Aorta (tissue), 5 donors: ENCODE results near the gene ZG16B. TPM values are rescaled to one million over a fixed set of nuclear protein-coding genes. Genes with fewer than 3 reads are reported as not detected.

ENCODE experiments used
- ATAC-seq: fragments of 200-7000 bp; cut with Tn5 transposase; one replicate; pipeline ENCODE4 v1.9.1; 2022; ENCODE audit warnings: moderate library complexity; ENCODE audit not compliant: low FRiP score
- DNase-seq, 2 donors: peaks; one replicate each; pipeline ENCODE4 v3.0.0-alpha.2; 2020
- H3K27ac ChIP-seq, 2 donors: one replicate each; pipeline ENCODE4 v1.5.1; 2013; ENCODE audit warnings: low read length in 2 of 2, mild to moderate bottlenecking in 2 of 2, moderate library complexity in 2 of 2, control low read depth in 1 of 2, inconsistent platforms in 1 of 2, low read depth in 1 of 2
- H3K27me3 ChIP-seq, 2 donors: one replicate each; pipeline ENCODE4 v1.6.1; 2013; ENCODE audit warnings: control low read depth in 1 of 2, low read length in 1 of 2, mild to moderate bottlenecking in 1 of 2, moderate library complexity in 1 of 2; ENCODE audit not compliant: insufficient read depth in 2 of 2, control insufficient read depth in 1 of 2
- H3K36me3 ChIP-seq, 2 donors: one replicate each; pipeline ENCODE4 v1.6.1; 2013; ENCODE audit warnings: control low read depth in 1 of 2, low read length in 1 of 2, mild to moderate bottlenecking in 1 of 2; ENCODE audit not compliant: insufficient read depth in 2 of 2, control insufficient read depth in 1 of 2
- H3K4me1 ChIP-seq, 2 donors: one replicate each; pipeline ENCODE4 v1.6.1; 2013; ENCODE audit warnings: low read length in 2 of 2, control low read depth in 1 of 2, mild to moderate bottlenecking in 1 of 2, moderate library complexity in 1 of 2; ENCODE audit not compliant: insufficient read depth in 2 of 2, control insufficient read depth in 1 of 2
- H3K4me3 ChIP-seq, 2 donors: one replicate each; pipeline ENCODE4 v1.5.1; 2013; ENCODE audit warnings: low read length in 2 of 2, control low read depth in 1 of 2, mild to moderate bottlenecking in 1 of 2
- H3K9me3 ChIP-seq: one replicate; pipeline ENCODE4 v1.6.1; 2013; ENCODE audit warnings: mild to moderate bottlenecking, low read length; ENCODE audit not compliant: control insufficient read depth
- WGBS, 2 donors: extraction: QIAGEN DNeasy Blood & Tissue Kit; methylation state at CpG; one replicate each; pipeline ENCODE4 v1.1.7; 2013; 5-methylcytosine and 5-hydroxymethylcytosine counted together
- intact Hi-C, 2 donors: fragments of 100-400 bp; cut with DNase I; formaldehyde crosslinking; loops; one replicate each; pipeline versions ENCODE4 v1.14.2 to v1.15.0; 2022
- polyA plus RNA-seq, 2 donors: library from polyadenylated mRNA; stranded (reverse); fragments of 200-250 nt; gene quantifications; one replicate each; pipeline ENCODE4 v1.2.3, GENCODE V29; 2013
- total RNA-seq, 2 donors: library from RNA; stranded (reverse); fragmentation: NEBNext Ultra II Directional; extraction: Animal tissue kit (Norgen Biotek cat#: 25700); gene quantifications; one replicate each; pipeline ENCODE4 v1.2.1, GENCODE V29; 2021
- donor health status: healthy with polysubstance abuse.
- donor health status: Bipolar disorder and iron deficiency.
- donor health status: DM: no; HTN: no; CAD: no.
- donor health status: DM: no; HTN: no; CAD: no.
- donor health status: DM: yes; HTN: yes; CAD: no.

ZG16B gene
- total and polyA plus RNA-seq, 4 donors: 0.48 to 4.8 TPM; not detected in 2

GRCh38 chr16:2787406-2787805, 42.7 kb upstream of the ZG16B start, which contains the start of gene PRSS33:
Gene PRSS33 (minus strand): TSS chr16:2787560. CDS start chr16:2786547, 1,013 bp downstream.
- peak; percentile 27 to 61 for DNase-seq
- no peaks in the 10 kb centered on the region for H3K9me3 ChIP-seq
- H3K36me3 ChIP-seq: no peaks in the 10 kb centered on the region
- no peaks in the 10 kb centered on the region for H3K4me1 ChIP-seq
- 24 to 43% methylated on average over 10 of the region's 10 CpGs for WGBS, 2 donors
- no peaks in the 10 kb centered on the region for H3K27me3 ChIP-seq
- intact Hi-C loops: no loop called here
- no peak within 1 kb of the TSS for H3K27ac ChIP-seq
- no peak for ATAC-seq
- H3K4me3 ChIP-seq: no peak within 1 kb of the TSS

GRCh38 chr16:2787961-2788360, 42.1 kb upstream of the ZG16B start:
- no peaks in the 10 kb centered on the region for H3K9me3 ChIP-seq
- H3K36me3 ChIP-seq: no peaks in the 10 kb centered on the region
- 19 to 35% methylated on average over 5 to 7 of the region's 7 CpGs for WGBS, 2 donors
- H3K27ac ChIP-seq: no peak overlapping the region
- ATAC-seq: no peak
- H3K27me3 ChIP-seq: no peaks in the 10 kb centered on the region
- peak; percentile 38 to 45 for DNase-seq
- intact Hi-C loops: no loop called here
- no peaks in the 10 kb centered on the region for H3K4me1 ChIP-seq
- no peak overlapping the region for H3K4me3 ChIP-seq

GRCh38 chr16:2790631-2791030, 39.5 kb upstream of the ZG16B start:
- ATAC-seq (no peak), DNase-seq (peak; percentile 21 to 41)
- Histone ChIP-seq H3K4me3 (no peak overlapping the region), H3K9me3 (no peaks in the 10 kb centered on the region), H3K36me3 (no peaks in the 10 kb centered on the region), H3K4me1 (no peaks in the 10 kb centered on the region), H3K27ac (no peak overlapping the region), H3K27me3 (no peaks in the 10 kb centered on the region)
- WGBS, 2 donors: 79 to 83% methylated on average over 4 to 5 of the region's 5 CpGs
- intact Hi-C loops: no loop called here

GRCh38 chr16:2791174-2791573, 38.9 kb upstream of the ZG16B start:
- DNase-seq (peak; percentile 13 to 28), ATAC-seq (no peak)
- intact Hi-C loops: no loop called here
- Histone ChIP-seq H3K4me1 (no peaks in the 10 kb centered on the region), H3K27me3 (no peaks in the 10 kb centered on the region), H3K36me3 (no peaks in the 10 kb centered on the region), H3K27ac (no peak overlapping the region), H3K4me3 (no peak overlapping the region), H3K9me3 (no peaks in the 10 kb centered on the region)
- WGBS, 2 donors: 75 to 76% methylated on average over 8 of the region's 8 CpGs

GRCh38 chr16:2792940-2793339, 37.2 kb upstream of the ZG16B start:
- intact Hi-C loops: no loop called here
- no peaks in the 10 kb centered on the region for H3K9me3 ChIP-seq
- peaks cover 0 to 1% of the 10 kb centered on the region in 2 donors for H3K27me3 ChIP-seq
- H3K4me3 ChIP-seq: no peak overlapping the region
- ATAC-seq (no peak), DNase-seq (no peak)
- H3K36me3 ChIP-seq: no peaks in the 10 kb centered on the region
- no peak overlapping the region for H3K27ac ChIP-seq
- no peaks in the 10 kb centered on the region for H3K4me1 ChIP-seq
- 84 to 88% methylated on average over 10 of the region's 10 CpGs for WGBS, 2 donors

GRCh38 chr16:2795395-2796143, 34.5 kb upstream of the ZG16B start:
- no peak overlapping the region for H3K27ac ChIP-seq
- DNase-seq: peak; percentile 19 to 46

GRCh38 chr16:2798723-2799204, 31.3 kb upstream of the ZG16B start:
- peak; percentile 37 to 70 for DNase-seq
- Histone ChIP-seq H3K36me3 (no peaks in the 10 kb centered on the region), H3K9me3 (no peaks in the 10 kb centered on the region), H3K27ac (no peak overlapping the region), H3K27me3 (peaks cover 0 to 1% of the 10 kb centered on the region in 2 donors), H3K4me3 (no peak overlapping the region), H3K4me1 (no peaks in the 10 kb centered on the region)
- 73 to 79% methylated on average over 37 to 39 of the region's 39 CpGs for WGBS, 2 donors
- no peak for ATAC-seq
- intact Hi-C loops: no loop called here

More at GRCh38 chr16:2795395-2796143, 34.5 kb upstream of the ZG16B start:
- WGBS, 2 donors: 63 to 64% methylated on average over 7 of the region's 7 CpGs
- Histone ChIP-seq H3K9me3 (no peaks in the 10 kb centered on the region), H3K27me3 (peaks cover 0 to 1% of the 10 kb centered on the region in 2 donors), H3K36me3 (no peaks in the 10 kb centered on the region), H3K4me3 (no peak overlapping the region), H3K4me1 (no peaks in the 10 kb centered on the region)
- ATAC-seq: no peak
- intact Hi-C loops: no loop called here

GRCh38 chr16:2799205-2799858, 30.8 kb upstream of the ZG16B start:
- peak; percentile 27 to 58 for DNase-seq

More at GRCh38 chr16:2799205-2799858, 30.8 kb upstream of the ZG16B start:
- H3K27ac ChIP-seq: no peak overlapping the region
- no peaks in the 10 kb centered on the region for H3K36me3 ChIP-seq
- peaks cover 5% of the 10 kb centered on the region for H3K9me3 ChIP-seq
- no peak for ATAC-seq
- 84 to 85% methylated on average over 21 of the region's 21 CpGs for WGBS, 2 donors
- H3K4me1 ChIP-seq: no peaks in the 10 kb centered on the region
- H3K4me3 ChIP-seq: no peak overlapping the region
- peaks cover 0 to 1% of the 10 kb centered on the region in 2 donors for H3K27me3 ChIP-seq
- intact Hi-C loops: no loop called here
